GOT3 (cell line): ENCODE measurements around the gene DOP1B.
"Not testable (repeated sequence)": the region's sequence is repeated elsewhere in the genome, so short reads cannot be mapped to it uniquely, and the experiment has no call there.

ENCODE experiments used
- DNase-seq: peaks from one replicate; lab custom pipeline; 2025; ENCODE audit warnings: mixed read lengths; lab: John Stamatoyannopoulos, UW

The DOP1B gene, protein sequence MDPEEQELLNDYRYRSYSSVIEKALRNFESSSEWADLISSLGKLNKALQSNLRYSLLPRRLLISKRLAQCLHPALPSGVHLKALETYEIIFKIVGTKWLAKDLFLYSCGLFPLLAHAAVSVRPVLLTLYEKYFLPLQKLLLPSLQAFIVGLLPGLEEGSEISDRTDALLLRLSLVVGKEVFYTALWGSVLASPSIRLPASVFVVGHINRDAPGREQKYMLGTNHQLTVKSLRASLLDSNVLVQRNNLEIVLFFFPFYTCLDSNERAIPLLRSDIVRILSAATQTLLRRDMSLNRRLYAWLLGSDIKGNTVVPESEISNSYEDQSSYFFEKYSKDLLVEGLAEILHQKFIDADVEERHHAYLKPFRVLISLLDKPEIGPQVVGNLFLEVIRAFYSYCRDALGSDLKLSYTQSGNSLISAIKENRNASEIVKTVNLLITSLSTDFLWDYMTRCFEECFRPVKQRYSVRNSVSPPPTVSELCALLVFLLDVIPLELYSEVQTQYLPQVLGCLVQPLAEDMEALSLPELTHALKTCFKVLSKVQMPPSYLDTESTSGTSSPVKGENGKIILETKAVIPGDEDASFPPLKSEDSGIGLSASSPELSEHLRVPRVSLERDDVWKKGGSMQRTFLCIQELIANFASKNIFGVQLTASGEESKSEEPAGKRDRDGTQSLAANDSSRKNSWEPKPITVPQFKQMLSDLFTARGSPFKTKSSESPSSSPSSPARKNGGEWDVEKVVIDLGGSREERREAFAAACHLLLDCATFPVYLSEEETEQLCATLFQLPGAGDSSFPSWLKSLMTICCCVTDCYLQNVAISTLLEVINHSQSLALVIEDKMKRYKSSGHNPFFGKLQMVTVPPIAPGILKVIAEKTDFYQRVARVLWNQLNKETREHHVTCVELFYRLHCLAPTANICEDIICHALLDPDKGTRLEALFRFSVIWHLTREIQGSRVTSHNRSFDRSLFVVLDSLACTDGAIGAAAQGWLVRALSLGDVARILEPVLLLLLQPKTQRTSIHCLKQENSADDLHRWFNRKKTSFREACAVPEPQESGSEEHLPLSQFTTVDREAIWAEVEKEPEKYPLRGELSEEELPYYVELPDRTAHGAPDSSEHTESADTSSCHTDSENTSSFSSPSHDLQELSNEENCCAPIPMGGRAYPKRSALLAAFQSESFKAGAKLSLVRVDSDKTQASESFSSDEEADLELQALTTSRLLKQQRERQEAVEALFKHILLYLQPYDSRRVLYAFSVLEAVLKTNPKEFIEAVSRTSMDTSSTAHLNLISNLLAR (N-terminal part only)

DNA sequence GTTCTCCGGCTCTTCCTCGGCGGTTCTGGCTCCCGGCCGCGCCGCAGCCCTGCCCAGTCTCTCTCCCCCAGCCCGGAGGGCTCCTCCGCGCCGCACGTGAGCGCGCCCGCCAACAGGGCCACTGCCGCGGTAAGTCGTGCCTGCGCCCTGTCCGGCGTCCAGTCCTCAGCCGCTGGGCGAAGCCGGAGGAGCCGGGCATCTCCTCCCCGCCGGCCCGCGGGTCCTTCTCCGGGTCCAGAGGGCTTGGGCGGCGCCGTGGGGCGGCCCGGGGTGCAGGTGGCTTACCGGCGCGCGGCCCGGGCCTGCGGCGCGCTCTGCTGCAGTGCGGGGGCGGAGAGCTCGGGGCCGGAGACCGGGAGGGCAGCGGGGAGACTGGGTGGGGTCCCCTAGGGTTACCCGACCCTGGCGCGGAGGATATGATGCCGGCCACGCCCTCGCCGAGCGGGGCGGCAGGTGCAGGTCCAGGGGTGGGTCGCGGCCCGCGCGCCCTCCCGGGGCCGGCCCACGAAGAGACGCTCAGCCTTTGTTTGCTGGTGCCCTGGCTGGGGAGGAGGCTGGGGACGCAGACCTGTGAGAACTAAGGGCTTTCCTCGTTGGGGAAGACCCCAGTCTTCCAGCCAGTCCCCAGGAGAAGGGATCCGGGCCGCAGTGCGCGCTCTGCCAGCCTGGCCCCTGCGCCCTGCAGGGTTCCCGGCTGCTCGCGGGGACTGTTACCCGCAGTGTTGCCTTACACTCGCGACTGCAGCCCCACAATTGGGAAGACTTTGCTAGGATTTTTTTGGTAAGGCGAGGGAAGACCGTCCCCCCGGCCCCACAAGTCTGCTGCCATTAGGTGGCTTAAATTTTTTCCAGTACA, at the start of gene DOP1B:
Gene DOP1B (plus strand): TSS at position 10 of the 856 bp plus-strand sequence. CDS start 7,910 bp downstream, outside the sequence.
- no peak for DNase-seq

DNA sequence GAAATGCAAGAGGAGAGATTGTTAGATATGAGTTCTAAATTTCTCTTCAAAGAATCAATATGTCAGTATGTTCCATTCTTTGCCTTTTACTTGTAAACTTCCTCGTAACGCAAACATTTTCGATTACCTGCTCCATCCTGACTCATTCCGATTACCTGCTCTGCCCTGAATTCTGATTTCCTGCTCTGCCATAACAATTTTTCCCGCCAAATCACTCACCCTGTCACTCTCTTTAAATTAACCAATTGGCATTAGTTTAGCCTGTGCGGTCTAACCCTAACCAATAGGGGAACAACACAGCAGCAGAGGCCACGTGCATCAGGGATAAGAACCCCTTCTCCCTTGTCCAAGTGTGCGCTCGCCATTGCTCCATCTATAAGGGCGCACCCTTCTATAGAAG, 46.8 kb upstream of the DOP1B start:
- DNase-seq = no peak

DNA sequence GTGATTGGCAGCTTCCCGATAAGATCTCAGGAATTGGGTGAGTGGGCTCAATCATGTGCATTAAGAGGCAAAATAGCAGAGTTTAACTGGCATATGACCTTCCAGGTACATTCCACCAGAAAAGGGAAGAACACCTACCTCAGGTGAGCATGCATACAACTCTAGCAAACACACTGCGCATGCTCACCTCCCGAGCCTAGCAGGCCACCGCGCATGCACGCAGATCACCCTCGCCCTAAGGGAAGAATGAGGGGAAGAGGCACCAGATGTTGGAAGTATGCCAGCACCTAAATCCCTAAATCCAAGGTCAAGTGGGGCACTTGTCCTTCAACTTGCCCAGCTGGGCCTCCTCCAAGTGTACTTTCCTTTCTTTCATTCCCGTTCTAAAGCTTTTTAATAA, 45.4 kb upstream of the DOP1B start:
- no peak for DNase-seq

DNA sequence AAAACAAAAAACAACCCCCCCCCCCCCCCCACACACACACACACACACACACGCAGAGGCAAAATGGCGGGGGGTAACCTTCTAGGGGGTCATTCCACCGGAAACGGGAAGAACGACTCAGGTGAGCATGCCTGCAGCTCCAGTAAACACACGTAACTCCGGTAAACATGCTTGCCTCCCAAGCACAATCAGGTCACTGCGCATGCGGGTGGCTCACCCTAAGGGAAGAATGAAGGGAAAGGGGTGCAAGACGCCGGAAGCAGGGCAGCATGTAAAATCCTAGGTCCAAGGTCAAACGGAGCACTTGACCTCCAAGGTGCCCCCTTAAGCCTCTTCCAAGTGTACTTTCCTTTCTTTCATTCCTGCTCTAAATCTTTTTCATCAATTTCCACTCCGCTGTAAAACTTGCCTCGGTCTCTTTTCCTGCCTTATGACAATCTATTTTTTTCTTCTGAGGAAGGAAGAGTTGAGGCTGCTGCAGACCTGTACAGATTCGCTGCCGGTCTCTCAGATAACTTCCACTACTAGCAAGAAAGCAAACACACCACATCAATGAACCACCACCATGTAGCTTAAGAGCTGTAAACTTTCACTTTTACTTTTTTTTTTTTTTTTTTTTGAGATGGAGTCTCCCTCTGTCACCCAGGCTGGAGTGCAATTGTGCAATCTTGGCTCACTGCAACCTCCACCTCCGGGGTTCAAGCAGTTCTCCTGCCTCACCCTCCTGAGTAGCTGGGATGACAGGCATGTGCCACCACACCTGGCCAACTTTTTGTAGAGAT, 42.8 kb upstream of the DOP1B start:
- DNase-seq = no peak

DNA sequence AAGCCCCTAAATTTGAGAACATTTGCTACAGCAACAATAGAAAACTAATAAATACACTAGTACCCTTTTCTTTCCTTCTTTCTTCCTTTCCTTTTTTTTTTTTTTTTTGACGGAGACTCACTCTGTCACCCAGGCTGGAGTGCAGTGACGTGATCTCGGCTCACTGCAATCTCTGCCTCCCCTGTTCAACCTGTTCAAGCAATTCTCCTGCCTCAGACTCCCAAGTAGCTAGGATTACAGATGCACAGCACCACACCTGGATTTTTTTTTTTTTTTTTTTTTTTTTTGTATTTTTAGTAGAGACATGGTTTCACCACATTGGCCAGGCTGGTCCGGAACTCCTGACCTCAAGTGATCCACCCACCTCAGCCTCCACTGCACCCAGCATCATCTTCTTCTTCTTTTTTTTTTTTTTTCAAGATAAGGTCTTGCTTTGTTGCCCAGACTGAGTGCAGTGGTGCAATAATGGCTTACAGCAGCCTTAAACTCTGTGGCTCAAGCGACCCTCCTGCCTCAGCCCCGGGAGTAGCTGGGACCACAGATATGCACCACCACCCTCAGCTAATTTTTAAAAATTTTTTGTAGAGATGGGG, 41.4 kb upstream of the DOP1B start:
- no peak for DNase-seq

DNA sequence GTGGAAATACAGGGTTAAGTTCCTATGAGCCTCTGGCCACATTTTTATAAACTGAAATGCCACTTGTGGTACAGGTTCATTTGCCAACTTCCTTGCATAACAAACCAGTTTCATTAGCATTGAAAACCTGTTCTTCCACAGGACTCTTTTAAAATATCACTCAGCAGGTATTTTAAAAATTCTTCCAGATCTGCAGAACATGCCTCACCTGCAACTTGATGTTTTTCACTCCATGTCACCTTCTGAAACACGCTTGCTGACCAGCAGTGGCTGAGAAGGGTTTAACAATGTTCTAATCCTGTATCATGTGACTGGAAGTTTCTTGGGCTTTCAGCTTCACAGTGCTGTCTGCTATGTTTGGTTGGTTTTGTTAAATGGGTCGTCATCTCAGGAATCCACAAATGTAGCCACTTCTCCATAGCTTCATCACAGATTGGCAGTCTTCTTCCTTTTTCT, 39.3 kb upstream of the DOP1B start:
- no peak for DNase-seq

DNA sequence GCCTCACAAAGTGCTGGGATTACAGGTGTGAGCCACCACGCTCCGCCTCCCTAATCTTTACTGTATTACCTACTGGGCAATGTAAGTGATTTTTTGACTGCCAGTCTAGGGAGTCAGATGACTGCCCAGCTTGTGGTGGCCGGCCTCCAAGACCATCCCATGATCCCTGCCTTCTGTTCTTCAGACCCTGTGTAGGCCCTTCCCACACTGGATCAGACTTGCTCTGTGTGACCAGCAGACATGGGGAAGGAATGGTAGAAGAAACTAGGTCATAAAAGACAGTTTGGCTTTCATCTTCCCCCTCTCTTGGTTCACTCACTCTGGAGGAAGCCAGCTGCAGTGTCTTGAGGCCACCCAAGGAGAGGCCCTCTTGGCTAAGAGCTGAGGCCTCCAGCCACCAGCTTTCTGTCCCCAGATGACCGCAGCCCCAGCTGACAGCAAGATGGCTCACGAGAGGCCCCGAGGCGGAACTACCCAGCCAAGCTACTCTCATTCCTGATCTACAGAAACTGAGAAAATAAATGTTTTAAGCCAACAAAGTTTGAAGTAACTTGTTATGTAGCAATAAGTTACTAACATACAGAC, 36.2 kb upstream of the DOP1B start:
- no peak for DNase-seq

DNA sequence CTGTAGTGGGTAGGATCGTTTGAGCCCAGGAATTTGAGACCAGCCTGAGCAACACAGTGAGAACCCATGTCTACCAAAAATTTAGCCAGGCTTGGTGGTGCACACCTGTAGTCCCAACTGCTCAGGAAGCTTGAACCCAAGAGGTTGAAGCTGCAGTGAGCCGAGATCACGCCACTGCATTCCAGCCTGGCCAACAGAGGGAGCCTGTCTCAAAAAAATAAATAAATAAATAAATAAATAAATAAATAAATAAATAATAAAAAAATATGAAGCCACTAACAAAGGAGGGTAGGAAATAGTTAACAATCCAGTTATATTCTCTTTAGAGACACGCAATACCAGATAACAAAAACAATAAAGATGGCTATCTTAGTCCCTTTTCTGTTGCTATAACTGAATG, 33.6 kb upstream of the DOP1B start:
- no peak for DNase-seq

DNA sequence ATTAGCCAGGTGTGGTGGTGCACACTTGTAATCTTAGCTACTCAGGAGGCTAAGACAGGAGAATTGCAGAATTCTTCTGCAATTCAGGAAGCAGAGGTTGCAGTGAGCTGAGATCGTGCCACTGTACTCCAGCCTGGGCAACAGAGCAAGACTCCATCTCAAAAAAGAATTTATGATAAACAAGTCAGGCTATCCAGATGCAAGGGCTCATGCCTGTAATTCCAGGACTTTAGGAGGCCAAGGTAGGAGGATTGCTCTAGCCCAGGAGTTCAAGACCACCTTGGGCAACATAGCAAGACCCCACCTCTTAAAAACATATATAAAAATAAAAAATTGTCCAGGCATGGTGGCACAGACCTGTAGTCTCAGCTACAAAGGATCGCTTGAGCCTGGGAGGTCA, 32.2 kb upstream of the DOP1B start:
- DNase-seq = no peak

DNA sequence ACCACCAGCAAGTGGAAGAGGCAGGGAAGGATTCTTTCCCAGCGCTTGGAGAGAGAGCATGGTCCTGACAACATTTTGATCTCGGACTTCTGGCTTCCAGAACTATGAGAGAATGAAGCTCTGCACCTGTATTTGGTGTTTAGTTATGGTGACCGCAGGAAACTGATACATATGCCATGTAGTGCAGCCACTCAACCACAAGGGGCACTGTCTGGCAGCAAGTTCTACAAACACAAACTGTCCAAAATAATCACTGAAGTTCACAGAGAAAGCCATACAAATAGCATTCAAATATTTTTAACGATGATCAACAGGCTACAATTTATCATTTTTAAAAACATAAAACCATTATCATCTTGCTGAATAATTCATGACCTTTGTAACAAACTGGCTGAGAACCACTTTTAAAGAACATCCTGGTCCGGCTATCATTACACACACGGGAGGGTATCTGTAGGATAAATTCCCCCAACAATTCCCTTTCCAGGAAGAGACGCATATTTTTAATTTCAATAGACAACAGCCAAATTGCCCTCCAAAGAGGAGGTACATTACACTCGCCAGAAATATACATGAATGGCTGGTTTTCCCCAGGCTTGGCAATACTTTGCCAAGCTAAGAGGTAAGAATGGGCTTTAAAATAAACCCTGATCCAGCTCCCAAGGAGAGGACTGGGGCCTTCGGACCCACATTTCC, 31.0 kb upstream of the DOP1B start:
- DNase-seq = no peak

DNA sequence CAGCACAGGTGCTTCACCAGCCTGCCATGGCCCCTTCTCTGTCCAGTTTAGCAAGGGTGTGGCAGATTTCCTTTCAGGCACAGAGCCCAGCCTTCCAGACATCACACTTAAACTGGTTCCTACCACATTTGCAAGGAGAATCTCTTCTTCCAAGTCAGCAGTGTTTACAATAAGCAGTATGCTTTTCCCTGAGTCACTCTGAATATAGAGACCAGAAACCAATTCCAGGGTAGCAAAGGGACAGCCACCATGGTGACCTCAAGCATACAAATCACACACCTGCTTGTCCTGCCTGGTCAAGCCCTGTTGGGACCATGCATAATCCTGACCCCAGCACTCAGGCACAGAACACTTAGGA, 30.4 kb upstream of the DOP1B start:
- no peak for DNase-seq

DNA sequence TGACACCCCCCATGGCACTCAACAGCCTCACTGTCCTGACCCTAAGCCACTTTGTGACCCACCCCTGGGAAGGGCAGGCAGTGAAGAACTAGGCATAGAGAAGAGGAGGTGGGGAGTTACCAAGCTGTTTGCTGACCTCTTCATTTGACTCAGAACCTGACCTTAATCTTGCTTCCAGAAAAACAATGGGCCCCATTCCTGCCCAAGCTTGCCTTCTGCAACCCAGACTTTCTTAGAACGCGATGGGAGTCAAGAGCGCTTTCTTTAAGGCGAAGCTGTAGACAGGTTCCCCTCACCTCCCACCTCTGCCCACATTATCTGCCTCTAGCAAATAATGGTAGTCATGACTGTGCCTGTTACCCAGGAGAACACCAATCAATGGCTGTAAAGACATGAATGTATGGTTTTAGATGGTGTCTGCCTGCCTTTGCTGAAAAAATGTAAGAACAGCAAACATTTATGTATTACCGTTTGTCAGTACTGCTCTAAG, 30.0 kb upstream of the DOP1B start:
- DNase-seq = no peak

DNA sequence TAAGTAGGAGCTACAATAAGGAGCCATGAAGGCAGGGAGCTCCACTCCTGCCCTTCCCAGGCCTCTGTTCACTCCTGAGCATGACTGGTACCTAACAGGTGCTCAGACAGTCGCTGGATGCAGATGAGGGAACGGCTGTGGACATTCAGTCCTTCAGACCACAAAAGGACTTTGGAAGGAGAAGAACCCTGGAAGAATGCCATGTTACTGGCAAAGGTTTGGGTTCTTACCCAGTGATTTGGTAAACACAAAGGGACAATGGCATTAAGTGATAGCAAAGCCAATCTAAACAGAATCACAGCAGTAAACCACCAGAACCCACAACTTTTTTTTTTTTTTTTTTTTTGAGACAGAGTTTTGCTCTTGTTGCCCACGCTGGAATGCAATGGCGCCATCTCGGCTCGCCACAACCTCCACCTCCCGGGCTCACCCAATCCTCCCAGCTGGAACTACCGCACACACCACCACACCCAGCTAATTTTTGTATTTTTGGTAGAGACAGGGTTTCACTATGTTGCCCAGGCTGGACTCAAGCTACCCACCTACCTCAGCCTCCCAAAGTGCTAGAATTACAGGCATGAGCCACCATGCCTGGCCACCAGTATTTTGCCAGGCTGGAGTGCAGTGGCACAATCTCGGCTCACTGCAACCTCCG, 29.2 kb upstream of the DOP1B start:
- DNase-seq = no peak

DNA sequence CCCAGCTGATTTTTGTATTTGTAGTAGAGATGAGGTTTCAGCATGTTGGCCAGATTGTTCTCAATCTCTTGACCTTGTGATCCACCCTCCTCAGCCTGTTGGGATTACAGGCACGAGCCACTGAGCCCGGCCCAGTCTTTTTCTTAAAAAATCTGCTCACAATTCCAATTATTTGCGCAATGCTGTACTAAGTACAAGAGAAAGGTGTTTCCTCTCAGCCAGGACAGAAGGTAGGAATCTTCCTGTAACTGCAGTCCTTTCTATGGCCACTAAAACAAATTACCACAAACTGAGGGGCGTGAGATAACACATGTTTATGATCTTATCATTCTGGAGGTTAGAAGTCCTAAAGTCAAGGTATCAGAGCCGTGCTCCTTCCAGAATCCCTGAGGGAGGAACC, 28.6 kb upstream of the DOP1B start:
- no peak for DNase-seq

DNA sequence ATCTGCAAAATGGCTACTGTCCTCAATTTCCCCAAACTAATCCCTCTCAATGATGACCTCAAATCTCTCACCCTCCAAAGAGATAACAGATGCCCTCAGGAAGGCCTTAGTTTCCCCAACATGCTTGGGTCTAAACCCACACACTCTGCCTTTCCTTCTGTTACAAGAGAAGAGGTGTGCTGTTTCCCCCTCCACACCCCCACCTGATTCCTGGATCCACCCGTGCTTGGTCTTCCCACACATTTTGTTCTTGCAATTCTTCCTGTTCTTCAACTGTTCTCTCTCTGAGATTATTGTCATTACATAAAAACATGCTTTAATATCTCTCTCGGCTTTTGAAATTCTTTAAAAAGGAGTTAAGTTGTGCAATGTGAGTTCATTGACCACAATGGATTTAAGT, 27.4 kb upstream of the DOP1B start:
- no peak for DNase-seq

DNA sequence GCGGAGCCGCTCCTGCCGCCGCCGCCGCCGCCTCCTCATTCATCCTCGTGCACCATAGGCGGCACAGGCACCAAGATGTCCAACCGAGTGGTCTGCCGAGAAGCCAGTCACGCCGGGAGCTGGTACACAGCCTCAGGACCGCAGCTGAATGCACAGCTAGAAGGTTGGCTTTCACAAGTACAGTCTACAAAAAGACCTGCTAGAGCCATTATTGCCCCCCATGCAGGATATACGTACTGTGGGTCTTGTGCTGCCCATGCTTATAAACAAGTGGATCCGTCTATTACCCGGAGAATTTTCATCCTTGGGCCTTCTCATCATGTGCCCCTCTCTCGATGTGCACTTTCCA, 26.2 kb upstream of the DOP1B start:
- not testable (repeated sequence) for DNase-seq

DNA sequence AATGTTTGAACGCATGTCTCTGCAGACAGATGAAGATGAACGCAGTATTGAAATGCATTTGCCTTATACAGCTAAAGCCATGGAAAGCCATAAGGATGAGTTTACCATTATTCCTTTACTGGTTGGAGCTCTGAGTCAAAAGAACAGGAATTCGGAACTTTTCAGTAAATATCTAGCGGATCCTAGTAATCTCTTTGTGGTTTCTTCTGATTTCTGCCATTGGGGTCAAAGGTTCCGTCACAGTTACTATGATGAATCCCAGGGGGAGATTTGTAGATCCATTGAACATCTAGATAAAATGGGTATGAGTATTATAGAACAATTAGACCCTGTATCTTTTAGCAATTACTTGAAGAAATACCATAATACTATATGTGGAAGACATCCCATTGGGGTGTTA, 25.8 kb upstream of the DOP1B start:
- DNase-seq = not testable (repeated sequence)

DNA sequence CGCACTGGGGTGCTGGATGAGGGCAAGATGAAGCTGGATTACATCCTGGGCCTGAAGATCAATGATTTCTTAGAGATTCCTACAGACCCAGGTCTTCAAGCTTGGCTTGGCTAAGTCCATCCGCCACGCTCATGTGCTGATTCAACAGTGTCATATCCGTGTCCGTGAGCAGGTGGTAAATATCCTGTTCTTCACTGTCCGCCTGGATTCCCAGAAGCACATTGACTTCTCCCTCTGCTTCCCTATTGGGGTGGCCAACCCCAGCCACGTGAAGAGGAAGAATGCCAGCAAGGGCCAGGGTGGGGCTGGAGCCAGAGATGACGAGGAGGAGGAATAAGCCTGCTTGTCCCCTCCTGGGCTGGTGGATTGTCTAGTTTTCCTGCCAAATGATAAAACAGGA, 23.9 kb upstream of the DOP1B start:
- DNase-seq = no peak
